Thymus (tissue), 14 donors: ENCODE results near the gene GALT. TPM values are rescaled to one million over a fixed set of nuclear protein-coding genes. Genes with fewer than 3 reads are reported as not detected.

Source experiments
- DNase-seq, 9 donors: peaks; one replicate each; pipeline ENCODE4 v3.0.0-alpha.2; 2013; ENCODE audit warnings: low spot score in 9 of 9, low read depth in 6 of 9, missing footprints in 1 of 9
- H3K27ac ChIP-seq, 2 donors: one replicate each; pipeline ENCODE4 v1.5.1; 2013; ENCODE audit warnings: control low read depth in 1 of 2, low read depth in 1 of 2, low read length in 1 of 2, mild to moderate bottlenecking in 1 of 2, moderate library complexity in 1 of 2
- H3K27me3 ChIP-seq, 2 donors: one replicate each; pipeline ENCODE4 v1.5.1; 2013; ENCODE audit warnings: low read length in 1 of 2; ENCODE audit not compliant: control insufficient read depth in 2 of 2, insufficient read depth in 1 of 2
- H3K36me3 ChIP-seq, 2 donors: one replicate each; pipeline ENCODE4 v1.5.1; 2013; ENCODE audit warnings: low read length in 1 of 2, mild to moderate bottlenecking in 1 of 2, moderate library complexity in 1 of 2; ENCODE audit not compliant: control insufficient read depth in 2 of 2, insufficient read depth in 2 of 2
- H3K4me1 ChIP-seq, 2 donors: one replicate each; pipeline ENCODE4 v1.5.1; 2013; ENCODE audit warnings: low read length in 2 of 2; ENCODE audit not compliant: control insufficient read depth in 2 of 2, insufficient read depth in 2 of 2
- H3K4me3 ChIP-seq, 2 donors: one replicate each; pipeline ENCODE4 v1.5.1; 2013; ENCODE audit warnings: low read length in 2 of 2, control low read depth in 1 of 2, mild to moderate bottlenecking in 1 of 2
- H3K9me3 ChIP-seq, 2 donors: one replicate each; pipeline ENCODE4 v1.5.1; 2013; ENCODE audit warnings: low read length in 1 of 2, mild to moderate bottlenecking in 1 of 2; ENCODE audit not compliant: control insufficient read depth in 2 of 2, insufficient read depth in 1 of 2
- WGBS: extraction: QIAGEN DNeasy Blood & Tissue Kit; methylation state at CpG from one replicate; pipeline ENCODE4 v1.1.7; 2013; 5-methylcytosine and 5-hydroxymethylcytosine counted together
- long read RNA-seq, 10 donors: transcript quantifications; one replicate each; lab custom pipeline, GENCODE V29; 2026
- polyA plus RNA-seq: library from polyadenylated mRNA; stranded (reverse); fragments of 200-250 nt; gene quantifications from one replicate; pipeline ENCODE4 v1.2.3, GENCODE V29; 2013
- total RNA-seq: library from RNA; stranded (reverse); fragments of 120-200 nt; gene quantifications from one replicate; pipeline ENCODE4 v1.2.4, GENCODE V29; 2013
- donor health status: healthy.

Gene GALT
- total RNA-seq: 34.5 TPM
- polyA plus RNA-seq: 61.8 TPM
- long read RNA-seq, donor 1, partial matches to known transcripts: 0 of 1 reads
- long read RNA-seq, donor 1, other reads (novel, unspliced or antisense): 0 of 1 reads
- long read RNA-seq, donor 2: 0 reads
- long read RNA-seq, donor 3, transcript GALT-201 (11 exons, 1,768 nt): minor isoform, 8 of 39 reads
- long read RNA-seq, donor 3, transcript GALT-210 (2 exons, 858 nt): major isoform, 10 of 39 reads
- long read RNA-seq, donor 3, partial matches to known transcripts: 21 of 39 reads
- long read RNA-seq, donor 3, other reads (novel, unspliced or antisense): 0 of 39 reads
- long read RNA-seq, donor 4, partial matches to known transcripts: 0 of 8 reads
- long read RNA-seq, donor 4, other reads (novel, unspliced or antisense): 0 of 8 reads
- long read RNA-seq, donor 5, transcript GALT-210 (2 exons, 858 nt): major isoform, 11 of 34 reads
- long read RNA-seq, donor 5, transcript GALT-201 (11 exons, 1,768 nt): minor isoform, 10 of 34 reads
- long read RNA-seq, donor 5, partial matches to known transcripts: 11 of 34 reads
- long read RNA-seq, donor 5, other reads (novel, unspliced or antisense): 0 of 34 reads
- long read RNA-seq, donor 6, partial matches to known transcripts: 0 of 6 reads
- long read RNA-seq, donor 6, other reads (novel, unspliced or antisense): 0 of 6 reads
- long read RNA-seq, donor 7, transcript GALT-210 (2 exons, 858 nt): major isoform, 7 of 9 reads
- long read RNA-seq, donor 7, partial matches to known transcripts: 0 of 9 reads
- long read RNA-seq, donor 7, other reads (novel, unspliced or antisense): 0 of 9 reads
- long read RNA-seq, donor 8, partial matches to known transcripts: 0 of 4 reads
- long read RNA-seq, donor 8, other reads (novel, unspliced or antisense): 0 of 4 reads
- long read RNA-seq, donor 9, transcript GALT-210 (2 exons, 858 nt): major isoform, 5 of 9 reads
- long read RNA-seq, donor 9, partial matches to known transcripts: 0 of 9 reads
- long read RNA-seq, donor 9, other reads (novel, unspliced or antisense): 0 of 9 reads
- long read RNA-seq, donor 10, partial matches to known transcripts: 0 of 3 reads
- long read RNA-seq, donor 10, other reads (novel, unspliced or antisense): 0 of 3 reads

DNA sequence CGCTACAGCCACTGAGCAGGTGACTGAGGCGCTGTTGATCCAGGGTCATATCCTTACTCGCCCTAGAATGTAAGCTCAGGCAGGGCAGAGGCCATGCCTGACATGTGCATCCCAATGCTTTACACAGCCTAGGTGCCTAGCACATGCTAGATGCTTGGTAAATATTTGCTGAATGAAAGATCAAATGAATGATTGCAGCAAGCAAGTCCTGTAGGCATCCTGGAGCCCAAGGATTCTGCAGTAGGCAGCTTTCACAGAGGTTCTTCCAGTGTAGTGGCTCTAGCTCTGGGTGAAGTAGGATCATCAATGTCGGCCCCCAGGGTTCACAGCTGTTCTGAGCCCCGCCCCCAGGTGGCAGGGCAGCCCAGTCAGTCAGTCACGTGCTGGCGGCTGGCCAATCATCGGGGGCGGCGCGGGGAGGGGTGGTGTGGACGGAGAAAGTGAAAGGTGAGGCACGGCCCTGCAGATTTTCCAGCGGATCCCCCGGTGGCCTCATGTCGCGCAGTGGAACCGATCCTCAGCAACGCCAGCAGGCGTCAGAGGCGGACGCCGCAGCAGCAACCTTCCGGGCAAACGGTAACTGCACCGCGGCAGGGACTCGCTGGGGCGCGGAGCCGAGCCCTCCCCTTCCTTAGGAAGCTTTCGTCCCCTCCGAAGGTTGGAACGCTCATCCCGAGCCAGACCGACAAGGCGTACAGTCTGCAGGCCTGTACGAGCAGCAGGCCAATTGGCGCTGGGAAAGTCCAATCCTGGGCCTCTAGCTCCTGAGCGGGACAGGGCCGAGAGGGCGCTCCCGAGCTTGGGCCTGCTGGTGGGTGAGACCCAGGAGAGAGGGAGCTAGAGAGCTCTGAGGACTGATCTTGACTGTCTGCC, at the start of gene GALT:
TSS of gene GALT (plus strand) at position 465 of the 873 bp plus-strand sequence. CDS start at position 495, 30 bp downstream.
- DNase-seq: peak; percentile 77 to 95 (median 90)
- peaks cover 14 to 35% of the 10 kb centered on the region in 2 donors for H3K36me3 ChIP-seq
- peaks cover 9 to 24% of the 10 kb centered on the region in 2 donors for H3K4me1 ChIP-seq
- no peaks in the 10 kb centered on the region for H3K27me3 ChIP-seq
- 6% methylated on average over 43 of the region's 43 CpGs for WGBS
- peak within 1 kb of the TSS; percentile 74 to 83 for H3K4me3 ChIP-seq
- peak within 1 kb of the TSS; percentile 73 to 89 for H3K27ac ChIP-seq
- no peaks in the 10 kb centered on the region for H3K9me3 ChIP-seq

DNA sequence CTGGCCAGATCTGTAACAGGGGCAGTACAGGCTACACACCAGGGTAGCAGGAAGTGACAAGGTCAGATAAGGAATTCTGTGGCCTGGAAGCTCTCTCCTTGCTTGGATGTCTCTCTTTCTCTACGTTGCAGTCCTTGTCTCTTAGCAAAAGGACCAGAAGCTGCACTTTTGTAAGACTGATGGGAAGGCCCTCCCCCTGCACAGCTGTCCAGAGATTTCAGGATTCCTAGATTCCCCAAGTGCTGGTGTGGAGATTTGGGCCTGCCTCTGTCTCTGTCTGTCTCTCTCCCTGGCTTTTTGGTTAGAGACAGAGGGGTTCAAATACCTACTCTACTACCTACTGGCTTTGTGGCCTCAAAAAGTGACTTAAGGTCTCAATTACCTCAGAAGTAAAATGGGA, 46.9 kb upstream of the GALT start:
- peaks cover 4 to 36% of the 10 kb centered on the region in 2 donors for H3K27me3 ChIP-seq
- no peak overlapping the region for H3K27ac ChIP-seq
- no peak for DNase-seq
- no peaks in the 10 kb centered on the region for H3K36me3 ChIP-seq
- H3K4me3 ChIP-seq: no peak overlapping the region
- H3K4me1 ChIP-seq: no peaks in the 10 kb centered on the region
- H3K9me3 ChIP-seq: no peaks in the 10 kb centered on the region
- 79% methylated on average over 1 of the region's 1 CpG for WGBS

DNA sequence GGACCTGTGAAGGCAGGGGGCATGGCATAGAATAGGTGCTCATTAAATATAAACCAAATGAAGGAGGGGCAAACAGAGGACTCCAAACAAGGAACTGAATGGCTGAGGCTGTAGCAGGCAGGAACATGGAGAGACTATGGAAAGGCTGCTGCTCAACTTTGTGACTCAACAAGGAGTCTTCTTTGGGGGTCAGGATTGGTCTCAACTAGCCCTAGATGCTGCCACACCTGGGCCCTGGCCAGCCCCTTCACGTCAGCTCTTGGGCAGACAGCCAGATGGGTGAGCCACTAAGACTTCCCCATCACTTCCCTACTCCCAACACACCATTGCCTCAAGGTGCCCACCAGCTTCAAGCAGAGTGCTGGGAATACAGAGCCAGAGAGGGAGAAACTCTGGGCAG, 45.6 kb upstream of the GALT start:
- no peaks in the 10 kb centered on the region for H3K4me1 ChIP-seq
- H3K4me3 ChIP-seq: no peak overlapping the region
- H3K36me3 ChIP-seq: no peaks in the 10 kb centered on the region
- no peaks in the 10 kb centered on the region for H3K9me3 ChIP-seq
- no peak for DNase-seq
- peaks cover 2 to 36% of the 10 kb centered on the region in 2 donors for H3K27me3 ChIP-seq
- WGBS: 47% methylated on average over 1 of the region's 1 CpG
- no peak overlapping the region for H3K27ac ChIP-seq

DNA sequence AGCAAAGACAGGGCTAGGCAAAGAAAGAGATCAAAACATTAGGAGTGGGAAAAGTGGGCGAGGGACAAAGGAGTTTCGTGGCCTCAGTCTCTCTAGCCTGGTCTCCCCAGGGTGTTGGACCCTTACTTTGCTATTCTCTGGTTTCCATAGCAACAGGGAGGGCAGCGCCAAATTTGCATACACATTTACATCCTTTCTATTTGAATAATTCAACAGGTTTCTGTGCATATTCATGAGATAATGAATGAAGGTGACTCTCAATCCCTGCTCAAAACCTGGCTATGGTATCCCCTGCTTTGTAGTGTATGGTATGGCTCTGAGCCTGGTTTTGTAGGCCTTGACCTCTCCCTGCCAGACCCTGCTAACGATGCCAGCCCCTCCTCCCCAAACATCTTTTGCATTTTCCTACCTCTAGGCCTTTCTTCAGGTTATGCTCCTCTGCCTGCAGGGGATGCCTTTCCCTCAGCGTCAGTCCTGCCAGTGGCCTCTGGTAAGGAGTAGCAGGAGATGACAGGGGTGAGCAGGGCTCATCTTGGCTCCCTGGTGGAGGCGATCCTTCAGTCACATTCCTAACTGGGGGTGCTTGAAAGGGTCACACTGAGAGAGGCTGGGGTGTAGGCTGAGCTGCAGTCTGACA, 44.4 kb upstream of the GALT start:
- no peaks in the 10 kb centered on the region for H3K4me1 ChIP-seq
- peaks cover 2 to 33% of the 10 kb centered on the region in 2 donors for H3K27me3 ChIP-seq
- H3K9me3 ChIP-seq: no peaks in the 10 kb centered on the region
- H3K27ac ChIP-seq: no peak overlapping the region
- no peaks in the 10 kb centered on the region for H3K36me3 ChIP-seq
- 91% methylated on average over 6 of the region's 6 CpGs for WGBS
- H3K4me3 ChIP-seq: no peak overlapping the region
- DNase-seq: no peak

DNA sequence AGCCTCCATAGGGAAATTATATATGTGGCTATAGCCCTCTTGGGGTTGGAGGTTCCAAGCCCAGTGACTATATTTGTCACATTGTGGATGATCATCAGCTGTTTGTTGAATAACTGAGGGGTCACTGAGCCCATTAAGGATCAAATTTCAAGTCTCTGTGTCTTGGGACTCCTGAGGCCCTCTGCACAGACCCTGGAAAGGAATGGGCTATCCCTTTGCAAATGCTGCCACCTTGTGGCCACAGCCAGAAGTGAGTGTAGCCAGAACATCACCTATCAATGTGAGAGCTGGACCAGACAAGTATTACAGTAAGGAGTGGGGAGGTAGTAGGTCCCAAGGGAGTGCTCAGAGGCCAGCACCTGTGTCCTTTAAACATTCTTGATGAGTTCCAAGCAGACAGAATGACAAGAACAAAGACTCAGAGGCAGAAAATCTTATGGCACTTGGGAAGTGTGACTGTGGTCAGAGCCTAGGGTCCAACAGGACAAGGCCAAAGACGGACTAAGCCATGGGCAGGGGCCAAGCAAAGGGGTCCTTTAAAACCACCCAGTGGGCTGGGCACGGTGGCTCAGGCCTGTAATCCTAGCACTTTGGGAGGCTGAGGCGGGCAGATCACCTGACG, 42.8 kb upstream of the GALT start:
- Histone ChIP-seq H3K27ac (no peak overlapping the region), H3K9me3 (no peaks in the 10 kb centered on the region), H3K36me3 (no peaks in the 10 kb centered on the region), H3K27me3 (peaks cover 2 to 27% of the 10 kb centered on the region in 2 donors), H3K4me1 (no peaks in the 10 kb centered on the region), H3K4me3 (no peak overlapping the region)
- whole genome bisulfite sequencing: 63% methylated on average over 4 of the region's 4 CpGs
- DNase-seq: peak in 7 of 9 donors; percentile 56 to 83 (median 69)

DNA sequence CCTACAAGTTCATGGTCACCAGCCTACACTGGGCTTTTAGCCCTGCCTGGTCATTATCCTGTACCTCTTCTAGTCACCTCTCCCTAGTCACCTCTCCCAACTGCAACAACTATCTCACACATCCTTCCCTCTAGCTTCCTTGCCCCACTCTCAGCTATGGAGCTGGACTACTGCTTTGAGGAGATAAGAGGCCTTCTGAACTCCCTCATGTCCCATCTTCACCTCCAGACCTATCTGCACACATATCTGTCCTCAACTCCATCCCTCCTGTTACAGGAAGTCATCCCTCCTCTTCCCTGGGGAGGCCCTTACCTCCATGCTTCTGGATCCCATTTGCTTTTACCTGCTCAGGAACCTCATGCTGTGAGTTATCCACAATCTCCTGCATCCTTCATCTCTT, 40.3 kb upstream of the GALT start:
- H3K27ac ChIP-seq: no peak overlapping the region
- no peak for DNase-seq
- peaks cover 3 to 8% of the 10 kb centered on the region in 2 donors for H3K4me1 ChIP-seq
- peaks cover 0 to 11% of the 10 kb centered on the region in 2 donors for H3K27me3 ChIP-seq
- H3K4me3 ChIP-seq: no peak overlapping the region
- H3K36me3 ChIP-seq: no peaks in the 10 kb centered on the region
- no peaks in the 10 kb centered on the region for H3K9me3 ChIP-seq

DNA sequence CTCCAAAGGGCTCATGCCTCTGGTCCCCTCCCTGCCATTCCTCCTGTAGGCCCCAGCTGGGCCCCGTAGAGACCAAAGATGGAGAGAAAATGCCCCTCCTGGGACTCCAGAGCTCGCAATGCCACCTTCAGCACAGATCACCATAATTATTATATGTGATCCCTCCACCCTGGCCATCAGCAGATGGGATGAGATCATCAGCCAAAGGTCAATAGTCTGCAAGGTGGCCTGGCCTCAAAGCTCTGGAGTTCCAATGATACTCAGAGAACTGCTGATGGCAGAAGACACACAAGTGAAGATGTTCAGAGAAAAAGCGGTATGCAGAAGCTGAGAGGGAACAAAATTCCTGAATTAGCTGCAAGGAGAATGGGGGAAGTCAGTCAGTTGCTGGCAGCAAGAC, 39.6 kb upstream of the GALT start:
- no peak for DNase-seq
- Histone ChIP-seq H3K27me3 (peaks cover 0 to 11% of the 10 kb centered on the region in 2 donors), H3K36me3 (no peaks in the 10 kb centered on the region), H3K4me1 (peaks cover 5 to 13% of the 10 kb centered on the region in 2 donors), H3K4me3 (no peak overlapping the region), H3K9me3 (no peaks in the 10 kb centered on the region), H3K27ac (no peak overlapping the region)
- WGBS: 97% methylated on average over 3 of the region's 3 CpGs

DNA sequence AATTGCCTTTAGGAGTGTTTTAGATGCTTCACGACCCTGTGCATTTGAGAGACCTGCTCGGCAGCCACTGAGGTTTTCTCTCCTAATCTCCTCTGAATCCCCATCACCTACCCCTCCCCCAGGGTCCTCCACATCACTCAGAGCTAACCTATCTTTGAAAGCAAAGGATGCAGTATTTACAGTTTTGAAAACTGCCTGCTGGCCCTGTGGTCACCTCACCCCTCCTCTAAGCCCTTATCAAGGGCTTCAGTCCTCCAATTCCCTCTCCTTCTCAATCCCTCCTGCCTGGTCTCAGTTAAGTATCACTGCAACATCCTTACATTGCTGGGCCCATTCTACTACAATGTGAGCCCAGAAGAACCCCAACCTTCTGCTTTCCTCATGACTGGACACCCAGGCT, 39.1 kb upstream of the GALT start:
- WGBS: 78% methylated on average over 2 of the region's 2 CpGs
- no peak for DNase-seq
- H3K27me3 ChIP-seq: peaks cover 0 to 8% of the 10 kb centered on the region in 2 donors
- H3K36me3 ChIP-seq: no peaks in the 10 kb centered on the region
- no peak overlapping the region for H3K4me3 ChIP-seq
- H3K27ac ChIP-seq: no peak overlapping the region
- H3K9me3 ChIP-seq: peaks cover 0 to 1% of the 10 kb centered on the region in 2 donors
- H3K4me1 ChIP-seq: peaks cover 5 to 14% of the 10 kb centered on the region in 2 donors
